ENCODE results near the gene ISM1. TPM values are rescaled to one million over a fixed set of nuclear protein-coding genes. Genes with fewer than 3 reads are reported as not detected.

Gene ISM1
- total and polyA plus RNA-seq, 2 of the 13 experiments (the other 11 are each of a cell fraction or from before 2014, with no cell fraction given), result 0.40 to 1.4 TPM

DNA sequence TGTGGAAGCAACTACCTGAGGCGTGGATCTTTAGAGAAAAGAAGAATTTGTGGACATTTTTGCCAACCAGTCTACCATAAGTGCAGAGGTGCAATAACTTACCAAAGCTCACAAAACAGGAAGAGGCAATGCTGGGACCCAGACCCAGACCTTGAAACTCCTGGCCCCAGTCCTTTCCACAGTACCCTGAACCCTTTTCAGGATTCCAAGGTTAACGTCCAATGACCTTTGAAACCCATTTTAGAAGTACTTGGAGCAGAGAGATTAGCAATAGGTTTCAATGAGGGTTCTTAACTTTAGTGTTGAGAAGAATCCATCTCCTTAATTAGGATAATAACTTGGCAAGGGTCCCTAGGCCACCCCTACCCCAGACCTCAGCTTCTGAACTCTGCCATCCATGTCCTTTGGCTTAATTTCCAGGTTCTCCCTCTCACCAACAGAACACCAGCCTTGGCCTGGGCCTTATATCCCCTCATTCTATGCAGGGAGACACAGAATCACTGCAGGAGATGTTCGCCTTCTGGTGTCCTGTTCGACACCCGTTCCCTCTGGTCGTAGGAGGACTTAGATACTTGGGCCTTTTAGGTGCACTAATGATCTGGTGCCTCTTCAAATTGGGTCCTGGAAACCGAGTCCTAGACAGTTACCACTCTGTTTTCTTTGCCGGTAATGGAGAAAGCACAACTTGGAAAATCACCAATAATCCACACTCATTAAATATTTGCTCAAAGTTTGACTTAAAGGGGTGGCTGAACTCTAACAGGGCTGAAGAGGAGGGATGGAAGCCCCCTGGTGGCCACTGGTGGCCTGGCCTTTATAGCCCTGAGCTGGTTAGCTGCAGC is 40.6 kb downstream of the ISM1 start (continued):
- TF ChIP-seq, protein P1, sequence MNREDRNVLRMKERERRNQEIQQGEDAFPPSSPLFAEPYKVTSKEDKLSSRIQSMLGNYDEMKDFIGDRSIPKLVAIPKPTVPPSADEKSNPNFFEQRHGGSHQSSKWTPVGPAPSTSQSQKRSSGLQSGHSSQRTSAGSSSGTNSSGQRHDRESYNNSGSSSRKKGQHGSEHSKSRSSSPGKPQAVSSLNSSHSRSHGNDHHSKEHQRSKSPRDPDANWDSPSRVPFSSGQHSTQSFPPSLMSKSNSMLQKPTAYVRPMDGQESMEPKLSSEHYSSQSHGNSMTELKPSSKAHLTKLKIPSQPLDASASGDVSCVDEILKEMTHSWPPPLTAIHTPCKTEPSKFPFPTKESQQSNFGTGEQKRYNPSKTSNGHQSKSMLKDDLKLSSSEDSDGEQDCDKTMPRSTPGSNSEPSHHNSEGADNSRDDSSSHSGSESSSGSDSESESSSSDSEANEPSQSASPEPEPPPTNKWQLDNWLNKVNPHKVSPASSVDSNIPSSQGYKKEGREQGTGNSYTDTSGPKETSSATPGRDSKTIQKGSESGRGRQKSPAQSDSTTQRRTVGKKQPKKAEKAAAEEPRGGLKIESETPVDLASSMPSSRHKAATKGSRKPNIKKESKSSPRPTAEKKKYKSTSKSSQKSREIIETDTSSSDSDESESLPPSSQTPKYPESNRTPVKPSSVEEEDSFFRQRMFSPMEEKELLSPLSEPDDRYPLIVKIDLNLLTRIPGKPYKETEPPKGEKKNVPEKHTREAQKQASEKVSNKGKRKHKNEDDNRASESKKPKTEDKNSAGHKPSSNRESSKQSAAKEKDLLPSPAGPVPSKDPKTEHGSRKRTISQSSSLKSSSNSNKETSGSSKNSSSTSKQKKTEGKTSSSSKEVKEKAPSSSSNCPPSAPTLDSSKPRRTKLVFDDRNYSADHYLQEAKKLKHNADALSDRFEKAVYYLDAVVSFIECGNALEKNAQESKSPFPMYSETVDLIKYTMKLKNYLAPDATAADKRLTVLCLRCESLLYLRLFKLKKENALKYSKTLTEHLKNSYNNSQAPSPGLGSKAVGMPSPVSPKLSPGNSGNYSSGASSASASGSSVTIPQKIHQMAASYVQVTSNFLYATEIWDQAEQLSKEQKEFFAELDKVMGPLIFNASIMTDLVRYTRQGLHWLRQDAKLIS (CRISPR knock-in tag; IDR thresholded peaks at IDR 0.05), result no peak
- TF ChIP-seq HDAC2 (CRISPR knock-in tag; IDR thresholded peaks at IDR 0.05) (peak; percentile 54; the same call in 1 of the 2 replicates), BCL6 (CRISPR knock-in tag; IDR thresholded peaks at IDR 0.05) (peak; percentile 53; the same call in 1 of the 2 replicates), SAFB2 (CRISPR knock-in tag; IDR thresholded peaks at IDR 0.05; ENCODE audit: borderline replicate concordance, low read depth) (no peak), ZNF496 (CRISPR knock-in tag; IDR thresholded peaks at IDR 0.05; ENCODE audit: insufficient replicate concordance) (no peak), MAFK (conservative IDR thresholded peaks at IDR 0.05 in 1 of 2, IDR thresholded peaks at IDR 0.05 in 1 of 2; ENCODE audit: low read length in 2 of 2) (no peak), ETV5 (CRISPR knock-in tag; IDR thresholded peaks at IDR 0.05; ENCODE audit: borderline replicate concordance) (0 out of 2 replicates have a peak, but pooled peaks have one; percentile 13), SIN3B (IDR thresholded peaks at IDR 0.05; ENCODE audit: low read length) (no peak), RXRA (CRISPR knock-in tag; IDR thresholded peaks at IDR 0.05) (peak; percentile 50; the same call in 1 of the 2 replicates), ZNF737 (CRISPR knock-in tag; IDR thresholded peaks at IDR 0.05; ENCODE audit: borderline replicate concordance) (no peak), RBAK (CRISPR knock-in tag; IDR thresholded peaks at IDR 0.05) (peak; percentile 15; the same call in 1 of the 2 replicates), ZNF441 (CRISPR knock-in tag; IDR thresholded peaks at IDR 0.05; ENCODE audit: borderline replicate concordance) (0 out of 2 replicates have a peak, but pooled peaks have one; percentile 35), KAT8 (CRISPR knock-in tag; IDR thresholded peaks at IDR 0.05) (peak; percentile 48; the same call in 1 of the 2 replicates), REL (CRISPR knock-in tag; conservative IDR thresholded peaks at IDR 0.05) (no peak), SIX4 (CRISPR knock-in tag; IDR thresholded peaks at IDR 0.05) (no peak), ZNF761 (CRISPR knock-in tag; conservative IDR thresholded peaks at IDR 0.05) (0 out of 2 replicates have a peak, but pooled peaks have one; percentile 60)
- TF ChIP-seq, protein P2, sequence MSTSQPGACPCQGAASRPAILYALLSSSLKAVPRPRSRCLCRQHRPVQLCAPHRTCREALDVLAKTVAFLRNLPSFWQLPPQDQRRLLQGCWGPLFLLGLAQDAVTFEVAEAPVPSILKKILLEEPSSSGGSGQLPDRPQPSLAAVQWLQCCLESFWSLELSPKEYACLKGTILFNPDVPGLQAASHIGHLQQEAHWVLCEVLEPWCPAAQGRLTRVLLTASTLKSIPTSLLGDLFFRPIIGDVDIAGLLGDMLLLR (CRISPR knock-in tag; IDR thresholded peaks at IDR 0.05), result no peak
- TF ChIP-seq, protein P3, sequence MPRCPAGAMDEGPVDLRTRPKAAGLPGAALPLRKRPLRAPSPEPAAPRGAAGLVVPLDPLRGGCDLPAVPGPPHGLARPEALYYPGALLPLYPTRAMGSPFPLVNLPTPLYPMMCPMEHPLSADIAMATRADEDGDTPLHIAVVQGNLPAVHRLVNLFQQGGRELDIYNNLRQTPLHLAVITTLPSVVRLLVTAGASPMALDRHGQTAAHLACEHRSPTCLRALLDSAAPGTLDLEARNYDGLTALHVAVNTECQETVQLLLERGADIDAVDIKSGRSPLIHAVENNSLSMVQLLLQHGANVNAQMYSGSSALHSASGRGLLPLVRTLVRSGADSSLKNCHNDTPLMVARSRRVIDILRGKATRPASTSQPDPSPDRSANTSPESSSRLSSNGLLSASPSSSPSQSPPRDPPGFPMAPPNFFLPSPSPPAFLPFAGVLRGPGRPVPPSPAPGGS (CRISPR knock-in tag; IDR thresholded peaks at IDR 0.05), result no peak
- TF ChIP-seq, protein P4, sequence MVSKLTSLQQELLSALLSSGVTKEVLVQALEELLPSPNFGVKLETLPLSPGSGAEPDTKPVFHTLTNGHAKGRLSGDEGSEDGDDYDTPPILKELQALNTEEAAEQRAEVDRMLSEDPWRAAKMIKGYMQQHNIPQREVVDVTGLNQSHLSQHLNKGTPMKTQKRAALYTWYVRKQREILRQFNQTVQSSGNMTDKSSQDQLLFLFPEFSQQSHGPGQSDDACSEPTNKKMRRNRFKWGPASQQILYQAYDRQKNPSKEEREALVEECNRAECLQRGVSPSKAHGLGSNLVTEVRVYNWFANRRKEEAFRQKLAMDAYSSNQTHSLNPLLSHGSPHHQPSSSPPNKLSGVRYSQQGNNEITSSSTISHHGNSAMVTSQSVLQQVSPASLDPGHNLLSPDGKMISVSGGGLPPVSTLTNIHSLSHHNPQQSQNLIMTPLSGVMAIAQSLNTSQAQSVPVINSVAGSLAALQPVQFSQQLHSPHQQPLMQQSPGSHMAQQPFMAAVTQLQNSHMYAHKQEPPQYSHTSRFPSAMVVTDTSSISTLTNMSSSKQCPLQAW (CRISPR knock-in tag; IDR thresholded peaks at IDR 0.05), result peak; percentile 70; the same call in 1 of the 2 replicates
- TF ChIP-seq, protein P5, sequence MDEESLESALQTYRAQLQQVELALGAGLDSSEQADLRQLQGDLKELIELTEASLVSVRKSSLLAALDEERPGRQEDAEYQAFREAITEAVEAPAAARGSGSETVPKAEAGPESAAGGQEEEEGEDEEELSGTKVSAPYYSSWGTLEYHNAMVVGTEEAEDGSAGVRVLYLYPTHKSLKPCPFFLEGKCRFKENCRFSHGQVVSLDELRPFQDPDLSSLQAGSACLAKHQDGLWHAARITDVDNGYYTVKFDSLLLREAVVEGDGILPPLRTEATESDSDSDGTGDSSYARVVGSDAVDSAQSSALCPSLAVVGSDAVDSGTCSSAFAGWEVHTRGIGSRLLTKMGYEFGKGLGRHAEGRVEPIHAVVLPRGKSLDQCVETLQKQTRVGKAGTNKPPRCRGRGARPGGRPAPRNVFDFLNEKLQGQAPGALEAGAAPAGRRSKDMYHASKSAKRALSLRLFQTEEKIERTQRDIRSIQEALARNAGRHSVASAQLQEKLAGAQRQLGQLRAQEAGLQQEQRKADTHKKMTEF (CRISPR knock-in tag; IDR thresholded peaks at IDR 0.05), result peak; percentile 79

All from HepG2 (cell line).